Osteoblast (primary cell): Measurements from ENCODE around the gene SPATA6L. TPM values are rescaled to one million over a fixed set of nuclear protein-coding genes. Genes with fewer than 3 reads are reported as not detected.
"Not testable (repeated sequence)": the region's sequence is repeated elsewhere in the genome, so short reads cannot be mapped to it uniquely, and the experiment has no call there.

Source experiments
- DNase-seq: peaks from one replicate; pipeline ENCODE4 v3.0.0; 2011; ENCODE audit warnings: low spot score, mixed read lengths; ENCODE audit not compliant: insufficient read length; ENCODE audit errors: missing footprints
- H2AFZ ChIP-seq: 2 replicates; pipeline ENCODE4 v1.6.0; 2011; ENCODE audit warnings: mild to moderate bottlenecking, low read length
- H3K27ac ChIP-seq: 2 replicates; pipeline ENCODE4 v1.5.1; 2011; ENCODE audit warnings: mild to moderate bottlenecking, low read depth, low read length, moderate library complexity
- H3K27me3 ChIP-seq: 2 replicates; pipeline ENCODE4 v1.6.0; 2012; ENCODE audit warnings: mild to moderate bottlenecking, control low read depth, inconsistent platforms, low read length, moderate library complexity; ENCODE audit not compliant: insufficient read depth
- H3K36me3 ChIP-seq: 2 replicates; pipeline ENCODE4 v1.5.1; 2011; ENCODE audit warnings: mild to moderate bottlenecking, low read length, control low read depth, moderate library complexity; ENCODE audit not compliant: insufficient read depth
- H3K4me1 ChIP-seq: 2 replicates; pipeline ENCODE4 v1.5.1; 2011; ENCODE audit warnings: mild to moderate bottlenecking, low read length, control low read depth, moderate library complexity; ENCODE audit not compliant: insufficient read depth
- H3K4me2 ChIP-seq: 2 replicates; pipeline ENCODE4 v1.6.0; 2011; ENCODE audit warnings: mild to moderate bottlenecking, low read length; ENCODE audit not compliant: insufficient read depth
- H3K4me3 ChIP-seq: fragments of 200-600 bp; sonication (generic); 3 replicates; pipeline ENCODE4 v1.5.1; 2012; ENCODE audit warnings: mild to moderate bottlenecking, low read length, inconsistent platforms; ENCODE audit not compliant: insufficient read depth
- H3K79me2 ChIP-seq: 2 replicates; pipeline ENCODE4 v1.6.0; 2012; ENCODE audit warnings: mild to moderate bottlenecking, low read length, control low read depth, inconsistent platforms; ENCODE audit not compliant: insufficient read depth
- H3K9me3 ChIP-seq: 2 replicates; pipeline ENCODE4 v1.5.1; 2011; ENCODE audit warnings: low read depth, low read length, control low read depth
- H4K20me1 ChIP-seq: 2 replicates; pipeline ENCODE4 v1.6.0; 2012; ENCODE audit warnings: mild to moderate bottlenecking, low read length, control low read depth; ENCODE audit not compliant: insufficient read depth
- total RNA-seq: library from RNA; depleted of rRNA; stranded (reverse); fragments of >200 nt; gene quantifications from 2 replicates; pipeline ENCODE4 v1.2.3, GENCODE V29; 2012
- TF ChIP-seq, protein P1 (sequence below): IDR thresholded peaks from 2 replicates; pipeline ENCODE4 v1.5.1; 2011; ENCODE audit warnings: mild to moderate bottlenecking, low read depth, low read length, moderate library complexity; ENCODE audit errors: extremely low read depth

Gene SPATA6L
- total RNA-seq, 1 donor: 0.72 TPM

DNA sequence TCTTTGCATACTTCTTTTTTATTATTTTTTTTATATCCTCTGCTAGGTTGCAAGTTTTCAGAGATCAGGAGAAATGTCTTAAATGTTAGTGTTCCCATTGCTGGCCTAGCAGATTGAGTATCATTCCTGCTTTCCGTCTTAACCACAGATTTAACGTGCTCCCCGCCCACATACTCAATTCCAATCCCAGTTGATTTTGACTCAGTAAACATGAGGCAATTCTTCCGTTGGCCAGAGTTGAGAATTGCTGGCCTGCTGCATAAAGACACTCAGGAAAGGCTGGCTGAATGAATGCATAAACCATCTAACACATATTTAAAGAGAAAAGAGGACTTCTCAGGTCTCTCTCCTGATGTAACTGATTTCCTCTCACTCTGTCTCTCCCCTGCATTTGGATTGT, 51.0 kb downstream of the SPATA6L start:
- Histone ChIP-seq H3K36me3 (no peaks in the 10 kb centered on the region), H2AFZ (peak overlapping the region; percentile 72), H3K4me2 (peak overlapping the region; percentile 56), H3K4me1 (peaks cover 17% of the 10 kb centered on the region), H3K27ac (peak overlapping the region; percentile 68), H3K9me3 (no peaks in the 10 kb centered on the region), H3K27me3 (no peaks in the 10 kb centered on the region), H4K20me1 (no peaks in the 10 kb centered on the region), H3K79me2 (no peaks in the 10 kb centered on the region), H3K4me3 (no peak overlapping the region)
- DNase-seq: peak; percentile 95
- TF ChIP-seq, protein P1, sequence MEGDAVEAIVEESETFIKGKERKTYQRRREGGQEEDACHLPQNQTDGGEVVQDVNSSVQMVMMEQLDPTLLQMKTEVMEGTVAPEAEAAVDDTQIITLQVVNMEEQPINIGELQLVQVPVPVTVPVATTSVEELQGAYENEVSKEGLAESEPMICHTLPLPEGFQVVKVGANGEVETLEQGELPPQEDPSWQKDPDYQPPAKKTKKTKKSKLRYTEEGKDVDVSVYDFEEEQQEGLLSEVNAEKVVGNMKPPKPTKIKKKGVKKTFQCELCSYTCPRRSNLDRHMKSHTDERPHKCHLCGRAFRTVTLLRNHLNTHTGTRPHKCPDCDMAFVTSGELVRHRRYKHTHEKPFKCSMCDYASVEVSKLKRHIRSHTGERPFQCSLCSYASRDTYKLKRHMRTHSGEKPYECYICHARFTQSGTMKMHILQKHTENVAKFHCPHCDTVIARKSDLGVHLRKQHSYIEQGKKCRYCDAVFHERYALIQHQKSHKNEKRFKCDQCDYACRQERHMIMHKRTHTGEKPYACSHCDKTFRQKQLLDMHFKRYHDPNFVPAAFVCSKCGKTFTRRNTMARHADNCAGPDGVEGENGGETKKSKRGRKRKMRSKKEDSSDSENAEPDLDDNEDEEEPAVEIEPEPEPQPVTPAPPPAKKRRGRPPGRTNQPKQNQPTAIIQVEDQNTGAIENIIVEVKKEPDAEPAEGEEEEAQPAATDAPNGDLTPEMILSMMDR: no peak

DNA sequence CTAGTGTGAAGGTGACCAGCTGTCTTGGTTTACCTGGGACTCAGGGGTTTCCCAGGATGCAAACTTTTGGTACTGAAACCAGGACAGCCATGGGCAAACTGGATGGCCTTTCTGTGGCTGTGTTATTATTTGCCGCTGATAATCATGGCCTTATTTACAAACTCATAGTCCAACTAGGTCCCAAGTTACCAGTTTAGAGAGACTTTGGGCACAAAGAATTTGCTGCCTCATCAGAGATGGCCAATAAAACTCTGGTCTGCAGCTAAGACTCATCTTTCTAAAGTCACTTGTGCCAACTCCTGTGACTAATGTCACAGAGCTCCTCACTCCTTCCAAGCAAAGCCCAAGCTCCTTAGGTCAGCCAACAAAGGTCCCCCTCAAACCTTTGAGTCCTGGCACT, 51.7 kb downstream of the SPATA6L start:
- H3K79me2 ChIP-seq: no peaks in the 10 kb centered on the region
- H3K4me2 ChIP-seq: peak overlapping the region; percentile 56
- TF ChIP-seq, protein P1: no peak
- H3K27me3 ChIP-seq: no peaks in the 10 kb centered on the region
- peaks cover 17% of the 10 kb centered on the region for H3K4me1 ChIP-seq
- peak overlapping the region; percentile 68 for H3K27ac ChIP-seq
- no peaks in the 10 kb centered on the region for H4K20me1 ChIP-seq
- no peak overlapping the region for H3K4me3 ChIP-seq
- no peak overlapping the region for H2AFZ ChIP-seq
- H3K9me3 ChIP-seq: no peaks in the 10 kb centered on the region
- no peak for DNase-seq
- no peaks in the 10 kb centered on the region for H3K36me3 ChIP-seq

DNA sequence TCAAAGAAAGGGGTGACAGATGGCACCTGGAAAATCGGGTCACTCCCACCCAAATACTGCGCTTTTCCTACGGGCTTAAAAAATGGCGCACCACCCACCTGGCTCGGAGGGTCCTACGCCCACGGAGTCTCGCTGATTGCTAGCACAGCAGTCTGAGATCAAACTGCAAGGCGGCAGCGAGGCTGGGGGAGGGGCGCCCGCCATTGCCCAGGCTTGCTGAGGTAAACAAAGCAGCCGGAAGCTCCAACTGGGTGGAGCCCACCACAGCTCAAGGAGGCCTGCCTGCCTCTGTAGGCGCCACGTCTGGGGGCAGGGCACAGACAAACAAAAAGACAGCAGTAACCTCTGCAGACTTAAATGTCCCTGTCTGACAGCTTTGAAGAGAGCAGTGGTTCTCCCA, 60.2 kb downstream of the SPATA6L start:
- not testable (repeated sequence) for H3K27me3 ChIP-seq, H2AFZ ChIP-seq, H3K36me3 ChIP-seq, DNase-seq, H3K9me3 ChIP-seq, H3K4me3 ChIP-seq, H3K27ac ChIP-seq, H3K4me2 ChIP-seq, H3K79me2 ChIP-seq, H3K4me1 ChIP-seq, H4K20me1 ChIP-seq

DNA sequence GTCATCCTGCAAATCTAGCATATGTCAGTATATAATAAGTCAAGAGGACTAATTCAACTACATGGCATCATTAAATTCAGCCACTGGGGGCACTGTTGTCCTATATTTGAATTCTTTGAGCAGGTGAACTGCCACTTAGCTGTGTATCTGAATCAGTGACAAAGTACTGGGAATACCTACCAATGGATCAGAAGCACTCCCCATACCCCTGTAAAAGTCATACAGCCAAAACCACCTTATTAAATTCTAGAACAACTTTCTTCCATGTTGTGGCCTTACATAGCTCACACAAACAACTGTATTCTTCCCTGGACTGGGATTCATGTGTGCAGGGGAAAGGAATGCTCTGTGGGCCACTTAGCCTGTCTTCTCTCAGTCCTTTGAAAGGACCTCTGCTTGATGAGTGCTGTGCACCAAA, 61.6 kb downstream of the SPATA6L start:
- Histone ChIP-seq H3K27ac (no peak overlapping the region), H3K4me2 (no peak overlapping the region), H3K27me3 (peaks cover 5% of the 10 kb centered on the region), H3K79me2 (no peaks in the 10 kb centered on the region), H3K4me1 (no peaks in the 10 kb centered on the region), H3K4me3 (no peak overlapping the region), H4K20me1 (no peaks in the 10 kb centered on the region), H3K36me3 (no peaks in the 10 kb centered on the region), H3K9me3 (no peaks in the 10 kb centered on the region), H2AFZ (no peak overlapping the region)
- TF ChIP-seq, protein P1: peak; percentile 80
- peak; percentile 91 for DNase-seq
